GM21515 (cell line): ENCODE results near the gene SNRPN.
"Not testable (repeated sequence)": the region's sequence is repeated elsewhere in the genome, so short reads cannot be mapped to it uniquely, and the experiment has no call there.

Experiments used
- ATAC-seq: cut with Tn5 transposase; IDR thresholded peaks from one replicate; pipeline ENCODE4 v1.9.1; 2021; ENCODE audit not compliant: unreplicated experiment

Gene SNRPN

GRCh38 chr15:24966364-24967103, 11.7 kb downstream of the SNRPN start:
- ATAC-seq: no peak

DNA sequence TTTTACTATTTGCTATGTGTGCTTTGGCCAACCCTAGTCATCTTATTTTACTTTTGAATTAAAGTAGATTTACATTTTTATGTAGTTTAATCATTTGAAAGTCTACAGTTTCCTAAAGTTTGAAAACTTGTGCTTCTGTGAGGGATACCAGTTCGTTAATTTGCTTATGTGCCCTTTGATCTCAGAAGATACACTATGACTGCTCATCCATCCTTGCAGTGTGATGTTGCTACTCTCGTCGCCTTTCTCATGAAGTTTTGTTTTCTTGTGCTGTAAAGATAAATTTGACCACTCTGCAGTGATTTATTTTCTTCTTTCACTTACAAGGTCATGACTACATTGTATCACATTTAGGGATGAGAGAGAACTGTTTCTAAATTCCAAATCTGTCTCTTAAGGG, 16.3 kb downstream of the SNRPN start:
- ATAC-seq: no peak

DNA sequence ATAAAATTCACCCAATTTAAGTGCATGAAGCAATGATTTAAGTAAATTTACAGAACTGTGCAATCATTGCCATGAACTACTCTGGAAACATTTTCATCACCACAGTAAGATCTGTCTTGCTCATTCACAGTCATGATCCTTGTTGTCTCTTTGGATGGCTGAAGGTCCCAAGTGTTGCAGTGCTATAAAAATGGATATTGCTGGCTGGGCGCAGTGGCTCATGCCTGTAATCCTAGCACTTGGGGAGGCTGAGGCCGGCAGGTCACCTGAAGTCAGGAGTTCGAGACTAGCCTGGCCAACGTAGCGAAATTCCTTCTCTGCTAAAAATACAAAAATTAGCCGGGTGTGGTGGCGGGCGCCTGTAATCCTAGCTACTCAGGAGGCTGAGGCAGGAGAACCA, 17.0 kb downstream of the SNRPN start:
- ATAC-seq: no peak

DNA sequence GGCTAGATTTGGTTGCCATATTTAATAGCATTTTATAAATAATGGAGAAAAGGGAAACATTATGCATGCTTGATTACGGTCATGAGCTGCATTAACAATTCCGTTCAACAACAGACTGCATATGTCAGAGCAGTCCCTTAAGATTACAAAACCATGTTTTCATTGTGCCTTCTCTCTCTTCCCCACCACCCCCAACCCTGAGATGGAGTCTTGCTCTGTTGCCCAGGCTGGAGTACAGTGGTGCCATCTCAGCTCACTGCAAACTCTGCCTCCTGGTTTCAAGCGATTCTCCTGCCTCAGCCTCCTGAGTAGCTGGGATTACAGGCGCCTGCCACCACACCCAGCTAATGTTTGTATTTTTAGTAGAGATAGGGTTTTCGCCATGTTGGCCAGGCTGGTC, 17.9 kb downstream of the SNRPN start:
- not testable (repeated sequence) for ATAC-seq

DNA sequence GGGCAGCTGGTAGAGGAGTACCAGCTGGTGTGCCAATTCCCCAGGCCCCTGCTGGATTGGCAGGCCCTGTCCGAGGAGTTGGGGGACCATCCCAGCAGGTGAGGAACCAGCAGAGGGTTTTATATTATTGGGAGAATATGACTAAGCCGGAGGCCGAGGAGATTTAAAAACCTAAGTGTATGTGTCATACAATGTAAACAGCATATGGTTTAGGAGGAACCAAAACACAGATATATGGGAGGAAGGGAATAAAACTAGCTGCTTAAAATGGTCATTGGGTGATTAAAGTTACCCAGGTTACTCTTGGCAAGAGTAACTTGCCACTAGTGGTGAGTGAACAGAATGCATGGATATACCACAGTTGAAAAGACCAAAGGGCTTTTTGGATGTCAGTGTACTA, 22.1 kb downstream of the SNRPN start:
- no peak for ATAC-seq

DNA sequence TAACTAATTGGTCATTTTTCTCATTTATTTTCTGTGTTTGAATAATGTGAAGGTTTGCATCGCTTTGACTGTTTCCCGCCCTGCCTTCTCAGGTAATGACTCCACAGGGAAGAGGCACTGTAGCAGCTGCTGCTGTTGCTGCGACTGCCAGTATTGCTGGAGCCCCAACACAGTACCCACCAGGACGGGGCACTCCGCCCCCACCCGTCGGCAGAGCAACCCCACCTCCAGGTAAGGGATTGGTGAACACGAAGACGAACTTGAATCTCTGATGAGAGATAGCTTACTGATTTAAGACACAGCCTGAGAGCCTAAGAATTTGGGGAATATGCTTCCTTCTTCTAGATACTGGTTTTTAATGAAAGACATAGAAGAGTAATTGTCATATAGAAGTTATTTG, 22.9 kb downstream of the SNRPN start:
- ATAC-seq: no peak

GRCh38 chr15:24985224-24985623, 30.4 kb downstream of the SNRPN start:
- no peak for ATAC-seq

- no peak for ATAC-seq
Observed at GRCh38 chr15:24986653-24987052, 31.9 kb downstream of the SNRPN start.

DNA sequence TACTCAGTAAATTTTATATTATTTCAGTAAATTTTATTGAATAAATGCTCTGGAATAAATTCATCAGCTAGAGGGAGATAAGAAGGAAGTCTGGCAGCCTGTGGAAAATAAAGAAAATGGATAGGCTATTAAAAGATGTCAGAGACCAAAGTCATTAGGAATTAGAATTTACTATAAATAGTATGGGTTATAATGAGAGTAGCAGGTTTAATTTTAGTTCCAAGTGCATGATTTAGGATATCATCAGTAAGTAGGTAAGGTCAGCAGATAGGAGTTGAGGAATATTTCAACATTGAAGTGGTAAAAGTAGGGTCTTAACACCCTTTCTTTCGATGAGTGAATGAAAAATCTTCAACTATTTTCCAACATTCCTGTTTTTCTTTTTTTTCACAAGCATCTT, 64.6 kb downstream of the SNRPN start:
- no peak for ATAC-seq

DNA sequence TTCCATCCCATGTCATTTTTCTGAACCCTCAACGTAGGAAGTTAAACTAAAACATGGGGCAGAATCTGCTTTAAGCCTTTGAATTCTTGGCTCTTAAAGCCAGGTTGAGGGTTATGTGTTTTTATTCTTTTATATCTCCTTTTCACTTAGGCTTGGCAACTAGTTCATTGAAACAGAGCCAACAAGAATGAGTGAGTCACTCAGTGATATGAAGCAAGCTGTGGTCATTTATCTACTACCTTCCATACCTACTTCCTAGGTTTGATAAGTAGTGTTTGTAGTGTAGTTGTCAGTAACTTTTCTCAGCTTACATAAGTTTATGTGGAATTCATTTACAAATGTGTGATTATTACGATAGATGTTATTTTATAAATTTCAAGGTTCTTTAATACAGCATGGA, 67.4 kb downstream of the SNRPN start:
- no peak for ATAC-seq
